G401 (cell line): ENCODE measurements around the gene YARS1. TPM values are rescaled to one million over a fixed set of nuclear protein-coding genes. Genes with fewer than 3 reads are reported as not detected.
A peak's percentile ranks its signal among the peaks of the same experiment; 100 is the strongest.

Source experiments
- DNase-seq: peaks from one replicate; pipeline ENCODE4 v3.0.0-alpha.2; 2015; ENCODE audit warnings: low spot score
- in situ Hi-C: cut with HindIII; loops from 2 replicates; pipeline ENCODE4 v1.10.0; 2016; ENCODE audit warnings: low sequenced_read_pairs, mixed read lengths
- total RNA-seq: library from RNA; depleted of rRNA; stranded (reverse); fragments of >200 nt; shearing (Covaris generic); gene quantifications from 2 replicates; pipeline ENCODE4 v1.2.3, GENCODE V29; 2014; rRNA removed

Gene YARS1
- 121 and 140 TPM in 2 replicates for total RNA-seq

GRCh38 chr1:32817159-32817814, at the start of gene YARS1, which contains the start of gene S100PBP:
Gene YARS1, minus strand, starts transcription at chr1:32817358. Its CDS starts 114 bp downstream, at chr1:32817244.
Gene S100PBP, plus strand, starts transcription at chr1:32817653. Its CDS starts 8,447 bp downstream, at chr1:32826100.
- in situ Hi-C loops: no loop called here
- peak; percentile 99 for DNase-seq

- in situ Hi-C loops: no loop called here
- no peak for DNase-seq
These were observed 48.7 kb upstream of the YARS1 start for GRCh38 chr1:32865639-32866405.

DNA sequence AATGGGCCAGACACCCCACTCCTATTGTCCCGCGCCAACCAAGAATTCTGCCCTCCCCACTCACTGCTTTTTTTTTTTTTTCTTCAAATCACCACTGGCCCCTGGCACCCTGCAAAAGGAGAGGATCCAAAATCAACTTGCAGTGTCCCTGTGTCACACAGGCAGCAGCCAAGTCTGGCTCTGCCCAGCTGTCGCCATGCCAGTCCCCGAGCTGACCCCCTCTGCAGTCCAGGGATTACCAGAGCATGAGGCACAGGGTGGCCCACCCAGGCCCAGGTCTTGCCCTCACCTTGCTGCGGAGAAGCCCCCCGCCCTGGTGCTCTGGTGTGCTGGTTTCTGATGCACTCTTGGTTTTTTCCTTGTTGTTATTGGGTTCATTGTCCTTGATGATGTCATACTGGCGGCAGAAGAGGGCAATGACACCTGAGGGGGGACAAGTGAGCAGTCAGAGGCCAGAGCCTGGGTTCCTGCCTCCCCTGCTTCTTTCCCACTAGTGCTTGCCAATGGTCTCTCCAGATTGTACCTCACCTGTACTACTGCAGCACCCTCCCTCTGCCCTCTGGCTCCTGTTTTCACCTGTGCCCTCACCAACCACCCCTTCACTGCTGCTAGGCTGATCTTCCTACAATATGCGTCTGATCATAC, 47.3 kb upstream of the YARS1 start:
- DNase-seq: no peak
- in situ Hi-C loops: no loop called here

DNA sequence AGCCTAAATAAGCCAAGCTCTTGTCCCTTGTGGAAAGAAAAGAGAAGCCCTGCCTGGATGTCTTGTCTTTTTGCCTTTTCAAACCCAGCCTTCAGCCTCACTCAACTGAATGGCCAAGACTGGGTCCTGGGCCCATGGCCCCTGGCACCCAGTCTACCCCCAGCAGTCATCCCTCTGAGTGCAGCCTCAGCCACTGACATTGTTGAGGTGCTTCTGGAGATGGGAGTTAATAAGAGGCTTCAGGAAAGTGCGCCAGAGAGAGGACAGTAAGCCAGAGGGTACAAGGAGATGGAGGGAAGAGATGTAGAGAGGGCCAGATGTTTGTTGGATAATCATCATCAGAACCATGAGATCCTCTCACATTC, 46.7 kb upstream of the YARS1 start:
- in situ Hi-C loops: no loop called here

GRCh38 chr1:32863218-32863880, 46.2 kb upstream of the YARS1 start:
- DNase-seq: peak; percentile 45
- in situ Hi-C loops: no loop called here

More for the DNA sequence above, 46.7 kb upstream of the YARS1 start:
- DNase-seq: no peak

DNA sequence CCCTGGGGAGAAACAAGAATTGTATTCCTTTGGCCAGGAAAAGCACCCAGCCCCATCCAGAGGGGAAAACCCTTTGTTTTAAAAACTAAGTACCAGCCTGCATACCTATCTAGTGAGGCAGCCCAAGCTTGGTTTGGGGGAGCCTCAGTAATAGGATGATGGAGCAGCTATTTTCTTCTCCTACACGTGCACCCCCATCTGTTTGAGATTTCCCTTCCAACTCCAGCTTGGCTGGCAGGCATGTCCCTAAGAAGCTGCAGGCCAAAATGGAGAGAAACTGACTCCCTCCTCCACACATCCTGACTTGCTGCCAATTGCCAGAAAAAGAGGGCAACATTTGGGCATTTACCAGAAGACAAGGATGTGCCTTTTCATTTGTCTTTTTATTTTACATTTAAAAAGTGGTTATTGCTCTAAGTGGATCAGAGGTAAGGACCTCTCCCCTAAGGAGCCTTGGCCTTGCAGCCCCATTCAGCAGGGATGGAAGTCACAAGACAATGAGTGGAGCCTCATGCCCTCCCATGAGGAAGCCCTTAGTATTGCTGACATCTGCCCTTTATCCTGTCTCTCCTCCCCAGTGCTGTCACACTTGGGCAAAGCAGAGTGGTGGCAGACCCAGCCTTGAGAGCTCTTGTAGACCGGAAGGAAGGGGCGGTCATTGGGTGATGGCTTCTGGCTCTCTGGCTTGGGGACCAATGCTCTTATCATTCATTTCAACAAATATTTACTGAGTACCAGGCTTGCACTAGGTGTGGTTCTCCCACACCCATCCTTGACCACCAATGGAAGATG, 44.9 kb upstream of the YARS1 start:
- peak; percentile 94 for DNase-seq
- in situ Hi-C loops: no loop called here

GRCh38 chr1:32860566-32860965, 43.4 kb upstream of the YARS1 start:
- in situ Hi-C loops: no loop called here
- DNase-seq: no peak

DNA sequence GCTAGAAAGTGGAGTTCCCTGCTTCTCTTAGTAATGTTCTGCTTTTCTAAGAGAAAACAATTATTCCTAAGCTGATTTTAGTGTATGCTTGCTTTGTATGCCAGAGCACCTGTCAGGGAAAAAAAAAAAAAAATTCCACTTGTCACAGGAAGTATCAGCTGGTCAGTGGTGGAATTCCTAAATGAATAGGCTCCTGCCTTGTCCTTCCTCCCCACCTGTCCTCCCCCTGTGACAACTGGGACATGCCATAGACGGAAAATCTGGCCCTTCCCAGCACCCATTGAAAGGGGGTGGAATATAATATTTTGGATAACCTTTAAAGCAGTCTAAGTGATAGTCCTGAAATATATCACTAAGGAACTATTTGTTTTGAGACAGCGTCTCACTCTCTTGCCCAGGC, 42.8 kb upstream of the YARS1 start:
- in situ Hi-C loops: no loop called here
- DNase-seq: no peak

- no peak for DNase-seq
- in situ Hi-C loops: no loop called here
These were observed 41.6 kb upstream of the YARS1 start for GRCh38 chr1:32858791-32859190.

DNA sequence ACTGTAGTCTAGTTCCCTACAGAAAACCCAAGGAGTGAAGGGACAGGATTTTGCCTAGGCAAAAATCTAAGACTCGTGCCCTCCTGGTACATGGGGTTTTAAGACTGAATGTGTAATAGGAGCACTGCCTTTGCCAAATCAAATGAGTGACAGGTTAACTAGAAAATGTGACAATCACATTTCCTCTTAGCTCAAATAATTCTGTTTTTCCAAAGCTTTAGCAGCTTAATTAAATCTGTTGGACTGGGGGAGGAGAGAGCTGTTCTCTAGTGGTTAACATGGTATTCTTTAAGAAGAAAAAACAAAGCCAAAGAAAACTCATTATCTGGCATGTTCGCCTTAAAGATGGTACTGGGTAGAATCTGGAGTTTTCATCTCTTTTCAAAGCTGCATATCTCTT, 41.0 kb upstream of the YARS1 start:
- in situ Hi-C loops: no loop called here
- DNase-seq: no peak

DNA sequence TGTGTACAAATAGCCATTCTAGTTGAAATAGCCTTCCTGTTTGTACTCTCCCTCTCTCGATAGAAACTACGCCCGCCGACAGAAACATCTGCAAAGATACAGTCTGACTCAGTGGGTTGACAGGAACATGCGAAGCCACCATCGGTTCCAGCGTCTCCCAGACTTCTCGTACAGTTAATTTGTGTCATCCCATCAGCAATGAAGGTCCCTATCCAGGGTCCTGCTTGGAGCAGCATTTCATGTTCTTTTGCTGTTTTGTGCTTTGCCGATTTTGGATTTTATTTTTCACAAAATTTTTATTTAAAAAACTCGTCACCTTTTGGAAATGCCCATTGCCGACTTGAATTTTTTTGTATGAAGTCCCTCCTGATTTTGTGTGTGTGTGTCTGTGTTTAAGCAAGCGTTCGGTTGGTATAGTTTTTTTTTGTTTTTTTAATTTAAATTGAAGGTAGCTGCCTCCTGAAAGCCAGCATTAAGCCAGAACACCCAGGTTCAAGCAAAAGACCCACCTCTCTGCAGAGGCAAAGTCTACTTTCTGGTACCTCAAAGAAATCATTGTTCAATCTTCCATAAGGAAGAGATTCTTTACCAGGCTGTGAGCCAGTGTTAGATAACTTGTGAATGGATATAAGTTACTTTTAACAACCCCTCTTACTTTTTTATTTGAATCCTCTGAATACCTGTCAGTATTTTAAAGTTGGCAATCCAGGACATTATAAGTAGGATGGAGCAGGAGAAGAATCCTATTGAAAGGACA, 38.9 kb upstream of the YARS1 start:
- in situ Hi-C loops: no loop called here
- DNase-seq: no peak

GRCh38 chr1:32848354-32849063, 31.4 kb upstream of the YARS1 start:
- no peak for DNase-seq
- in situ Hi-C loops: no loop called here

DNA sequence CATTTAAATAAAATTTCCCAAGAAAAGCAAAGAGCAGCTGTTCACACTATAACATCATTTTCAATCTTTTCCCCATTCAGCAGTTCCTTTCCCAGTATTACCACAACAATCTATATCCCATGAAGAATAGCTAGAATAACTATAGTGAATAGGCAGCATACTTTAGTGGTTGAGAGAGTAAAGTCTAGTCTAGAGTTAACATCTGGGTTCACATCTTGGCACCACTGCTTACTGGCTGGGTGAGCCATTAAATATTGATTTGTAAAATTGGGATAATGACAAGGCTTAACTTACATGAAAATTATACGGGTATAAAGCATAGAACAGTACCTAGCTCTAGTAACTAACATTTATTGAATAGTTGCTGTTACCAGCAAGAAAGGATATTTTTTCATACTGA, 14.7 kb upstream of the YARS1 start:
- no peak for DNase-seq
- in situ Hi-C loops: no loop called here

DNA sequence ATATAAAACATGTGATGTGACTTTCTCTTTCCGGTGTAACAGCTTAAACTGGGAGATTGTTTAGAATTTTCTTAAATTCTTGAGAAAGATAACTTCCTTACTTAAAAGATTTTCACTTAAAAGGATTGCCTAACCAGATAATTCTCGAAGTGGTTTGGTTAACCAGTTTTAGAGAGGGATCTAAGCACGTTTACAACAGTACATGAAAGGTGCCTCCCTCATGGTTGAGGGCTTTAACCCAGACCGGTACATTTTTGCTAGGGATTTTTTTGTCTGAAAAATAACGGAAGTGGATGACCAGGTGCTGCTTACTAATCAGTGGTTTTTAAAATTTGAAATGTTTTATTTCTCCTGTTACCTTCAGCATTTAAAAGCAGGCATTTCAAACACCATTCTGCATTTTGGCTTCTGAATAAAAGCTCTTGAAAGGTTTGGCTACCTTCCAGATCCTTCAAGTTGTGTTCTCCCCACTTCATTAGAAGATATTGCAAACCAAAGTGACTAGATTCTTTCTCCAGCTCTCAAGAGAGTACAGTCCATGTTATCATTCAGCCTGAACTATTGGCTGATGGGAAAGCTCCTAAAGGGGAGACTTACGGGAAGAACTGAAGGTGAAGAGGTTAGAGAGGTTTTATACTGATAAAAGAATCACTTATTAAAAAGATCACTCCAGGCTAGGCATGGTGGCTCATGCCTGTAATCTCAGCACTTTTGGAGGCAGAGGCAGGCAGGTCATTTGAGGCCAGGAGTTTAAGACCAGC, 13.1 kb upstream of the YARS1 start:
- no peak for DNase-seq
- in situ Hi-C loops: no loop called here

- in situ Hi-C loops: no loop called here
- peak; percentile 67 for DNase-seq
These were observed 11.2 kb upstream of the YARS1 start for GRCh38 chr1:32828341-32828740.

GRCh38 chr1:32825181-32825580, 8.0 kb upstream of the YARS1 start:
- DNase-seq: no peak
- in situ Hi-C loops: no loop called here
